Measurements from ENCODE around the gene KHDC3L.

DNA sequence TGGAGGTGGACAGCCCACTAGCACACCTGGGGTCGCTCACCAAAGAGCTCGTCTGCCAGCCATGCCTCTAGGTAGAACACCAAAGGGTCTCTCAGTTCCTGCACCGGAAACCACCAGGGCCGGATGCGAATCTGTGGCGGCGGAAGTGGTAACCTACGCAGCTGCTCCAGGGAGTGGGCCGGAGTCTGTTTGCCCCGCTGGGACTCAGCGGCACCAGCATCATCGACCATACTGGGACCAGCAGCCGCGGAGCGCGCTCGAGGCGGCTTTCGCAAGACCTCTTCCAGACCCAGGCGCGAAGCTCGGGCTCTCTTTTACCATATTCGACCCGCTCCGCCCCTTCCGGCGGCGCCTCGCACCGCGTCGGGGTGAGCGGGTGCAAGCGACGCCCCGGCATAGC, 7.1 kb downstream of the KHDC3L start, which contains the start of gene OOEP:
- no peak for TF ChIP-seq POLR2A (IDR thresholded peaks at IDR 0.05)
- no peak for TF ChIP-seq CTCF (IDR thresholded peaks at IDR 0.05)
